GM10266 (cell line): ENCODE results near the gene TPRA1.

ENCODE experiments used
- DNase-seq: peaks from one replicate; pipeline ENCODE4 v3.0.0; 2012; ENCODE audit errors: extremely low spot score
- TF ChIP-seq, protein P1 (sequence below): IDR thresholded peaks from 2 replicates; pipeline ENCODE4 v1.5.1; 2012; ENCODE audit warnings: mild to moderate bottlenecking, low read depth; ENCODE audit not compliant: control insufficient read depth, insufficient read depth; ENCODE audit errors: missing control alignments

Gene TPRA1

DNA sequence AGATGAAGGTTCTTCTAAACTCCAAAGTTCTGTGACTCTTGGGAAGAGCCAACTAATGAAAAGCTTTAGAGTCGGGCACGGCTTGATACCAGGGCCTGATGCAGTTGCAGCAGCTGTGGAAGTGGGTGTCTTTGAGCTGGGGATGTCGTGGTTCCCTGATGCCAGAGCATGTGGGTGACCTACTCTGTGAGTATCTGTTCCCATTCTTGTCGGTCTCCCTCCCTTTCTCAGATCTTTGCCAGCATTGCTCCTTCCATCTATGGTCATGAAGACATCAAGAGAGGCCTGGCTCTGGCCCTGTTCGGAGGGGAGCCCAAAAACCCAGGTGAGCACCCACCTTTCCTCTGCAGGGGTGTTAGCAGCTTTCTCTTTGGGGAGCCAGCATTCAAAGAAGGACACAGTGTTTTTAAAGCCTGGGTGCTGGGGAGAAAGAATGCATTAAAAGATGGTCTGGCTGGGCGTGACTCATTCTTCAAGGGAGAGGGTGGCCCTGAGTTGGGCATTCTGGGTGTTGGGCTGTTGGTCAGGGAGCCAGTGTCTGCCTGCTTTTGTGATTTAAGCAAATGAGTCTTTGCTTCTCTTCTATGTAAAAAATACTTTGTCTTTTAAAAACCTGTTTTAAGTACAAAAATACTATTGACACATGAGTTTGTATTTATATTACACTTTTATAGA lies 25.2 kb upstream of the TPRA1 start:
- TF ChIP-seq, protein P1, sequence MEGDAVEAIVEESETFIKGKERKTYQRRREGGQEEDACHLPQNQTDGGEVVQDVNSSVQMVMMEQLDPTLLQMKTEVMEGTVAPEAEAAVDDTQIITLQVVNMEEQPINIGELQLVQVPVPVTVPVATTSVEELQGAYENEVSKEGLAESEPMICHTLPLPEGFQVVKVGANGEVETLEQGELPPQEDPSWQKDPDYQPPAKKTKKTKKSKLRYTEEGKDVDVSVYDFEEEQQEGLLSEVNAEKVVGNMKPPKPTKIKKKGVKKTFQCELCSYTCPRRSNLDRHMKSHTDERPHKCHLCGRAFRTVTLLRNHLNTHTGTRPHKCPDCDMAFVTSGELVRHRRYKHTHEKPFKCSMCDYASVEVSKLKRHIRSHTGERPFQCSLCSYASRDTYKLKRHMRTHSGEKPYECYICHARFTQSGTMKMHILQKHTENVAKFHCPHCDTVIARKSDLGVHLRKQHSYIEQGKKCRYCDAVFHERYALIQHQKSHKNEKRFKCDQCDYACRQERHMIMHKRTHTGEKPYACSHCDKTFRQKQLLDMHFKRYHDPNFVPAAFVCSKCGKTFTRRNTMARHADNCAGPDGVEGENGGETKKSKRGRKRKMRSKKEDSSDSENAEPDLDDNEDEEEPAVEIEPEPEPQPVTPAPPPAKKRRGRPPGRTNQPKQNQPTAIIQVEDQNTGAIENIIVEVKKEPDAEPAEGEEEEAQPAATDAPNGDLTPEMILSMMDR: no peak
- no peak for DNase-seq

DNA sequence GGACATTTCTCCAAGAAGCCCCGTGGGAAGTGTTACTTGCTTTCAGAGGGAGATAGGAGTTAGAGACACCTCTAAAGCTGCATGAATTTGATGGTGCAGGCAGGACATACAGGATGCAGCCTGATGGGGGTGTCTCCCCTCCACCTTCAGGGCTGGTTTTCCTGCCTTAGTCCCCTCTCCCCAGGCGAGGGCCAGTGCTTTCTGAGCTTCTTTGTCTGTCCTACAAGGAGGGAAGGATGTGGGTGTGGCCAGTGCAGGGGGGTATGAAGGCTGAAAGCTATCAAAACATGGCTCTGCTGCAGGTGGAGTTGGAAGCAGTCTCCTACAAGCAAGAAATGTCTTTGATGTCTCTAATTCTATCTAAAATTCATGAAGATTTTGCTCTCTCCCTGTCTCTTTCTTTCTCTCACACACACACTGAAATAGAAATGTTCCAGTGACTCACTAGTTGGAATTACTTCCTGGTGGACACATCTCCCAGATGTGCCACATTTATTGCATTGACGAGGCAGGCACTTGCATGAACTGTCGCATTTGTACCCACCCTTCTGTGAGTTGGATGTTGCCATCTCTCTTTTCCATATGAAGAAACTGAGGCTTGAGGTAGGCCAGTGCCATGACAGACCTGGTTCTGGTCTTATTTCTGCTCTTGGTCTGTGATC lies 24.5 kb upstream of the TPRA1 start:
- no peak for DNase-seq
- TF ChIP-seq, protein P1: no peak

DNA sequence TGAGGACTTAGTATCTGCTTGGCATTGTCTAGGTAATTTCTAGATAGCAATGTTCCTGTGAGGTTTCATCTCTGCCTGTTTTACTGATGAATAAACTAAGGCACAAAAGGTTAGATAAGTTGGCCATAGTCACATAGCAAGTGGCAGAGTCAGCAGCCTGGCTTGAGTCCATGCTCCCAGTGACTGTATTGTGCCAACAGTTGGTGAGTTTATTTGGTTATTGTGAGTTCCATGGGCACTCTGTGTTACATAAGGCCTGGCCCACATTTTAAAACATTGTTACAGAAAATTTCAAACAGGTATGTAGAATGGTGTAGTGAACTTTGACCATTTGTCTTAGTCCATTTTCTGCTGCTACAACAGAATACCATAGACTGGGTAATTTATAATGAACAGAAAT lies 22.9 kb upstream of the TPRA1 start:
- TF ChIP-seq, protein P1: no peak
- no peak for DNase-seq

DNA sequence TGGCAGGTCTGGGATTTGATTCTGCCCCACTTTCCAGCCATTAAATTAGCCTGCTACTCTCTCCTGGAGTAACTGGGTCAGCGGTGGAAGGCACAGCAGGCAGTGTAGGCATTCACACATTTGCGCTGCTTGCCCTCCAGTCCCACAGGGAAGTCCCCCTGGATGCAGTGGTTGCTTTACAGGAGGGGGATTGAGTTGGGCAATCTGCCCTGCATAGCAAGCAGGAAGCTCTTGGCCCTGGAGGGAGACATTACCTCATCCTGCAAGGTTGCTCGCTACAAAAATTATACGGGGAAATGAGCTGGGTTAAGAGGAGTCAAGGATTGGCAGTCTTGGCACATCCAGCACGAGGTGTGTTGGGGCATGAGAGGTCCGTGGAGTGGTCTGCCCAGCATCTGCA lies 22.4 kb upstream of the TPRA1 start:
- TF ChIP-seq, protein P1: no peak
- DNase-seq: no peak

DNA sequence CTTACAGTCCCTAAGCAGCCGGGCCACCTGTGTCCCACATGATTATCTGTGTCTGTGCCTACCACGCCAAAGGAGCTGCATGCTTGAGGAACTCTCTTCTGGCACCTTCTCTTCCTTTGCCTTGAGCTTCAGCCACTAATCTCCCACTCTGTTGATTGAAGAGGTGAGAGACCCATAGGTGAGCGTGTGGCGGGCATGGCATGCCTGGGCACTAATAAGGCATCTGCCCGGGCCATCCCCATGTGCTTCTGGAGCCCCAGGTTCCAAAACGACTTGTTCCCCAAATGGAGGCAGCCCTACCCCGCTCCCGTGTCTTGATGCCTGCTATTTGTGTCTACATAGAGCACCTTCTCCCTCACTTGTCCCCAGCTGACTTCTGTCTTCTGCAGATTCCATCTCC lies 20.7 kb upstream of the TPRA1 start:
- DNase-seq: no peak

DNA sequence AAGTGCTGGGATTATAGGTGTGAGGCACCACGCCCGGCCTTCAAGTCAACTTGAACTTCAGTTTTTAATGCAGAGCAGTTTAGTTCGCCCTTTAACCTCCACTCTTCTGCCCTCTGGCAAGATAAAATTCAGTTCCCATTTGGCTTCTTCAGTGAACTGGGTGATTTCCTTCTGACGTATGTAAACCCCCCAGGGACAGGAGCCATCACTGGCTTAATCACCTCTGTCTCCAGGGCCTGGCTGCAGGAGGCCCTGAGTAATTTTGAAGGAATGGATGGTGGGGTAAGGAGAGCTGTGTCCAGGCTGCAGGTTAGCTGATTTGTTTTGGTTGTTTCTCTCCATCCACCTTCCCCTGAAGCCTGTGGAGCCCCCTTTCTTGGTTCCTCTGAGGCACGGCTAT lies 19.6 kb upstream of the TPRA1 start:
- TF ChIP-seq, protein P1: no peak
- no peak for DNase-seq

More for the DNA sequence above, 20.7 kb upstream of the TPRA1 start:
- TF ChIP-seq, protein P1: no peak

DNA sequence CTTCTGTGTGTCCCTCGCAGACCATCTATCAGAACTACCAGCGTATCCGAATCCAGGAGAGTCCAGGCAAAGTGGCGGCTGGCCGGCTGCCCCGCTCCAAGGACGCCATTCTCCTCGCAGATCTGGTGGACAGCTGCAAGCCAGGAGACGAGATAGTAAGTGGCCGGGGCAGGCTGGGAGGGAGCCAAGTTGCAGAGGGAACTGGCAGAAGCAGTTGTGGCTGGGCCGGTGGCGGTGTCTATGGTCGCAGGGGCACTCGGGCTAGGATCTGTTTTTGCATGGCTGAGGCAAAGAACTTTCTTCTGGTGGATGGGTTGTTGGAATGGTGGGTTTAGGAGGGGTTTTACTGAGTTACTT lies 17.8 kb upstream of the TPRA1 start:
- no peak for DNase-seq
- TF ChIP-seq, protein P1: no peak
